HFF-Myc (cell line): ENCODE results near the gene STAT2.
A peak's percentile ranks its signal among the peaks of the same experiment; 100 is the strongest.

Experiments used
- DNase-seq: peaks from one replicate; pipeline ENCODE4 v3.0.0-alpha.2; 2011; ENCODE audit warnings: low read depth; ENCODE audit errors: extremely low read depth
- H3K4me3 ChIP-seq: replicated peaks from 2 replicates; pipeline ENCODE4 v1.5.1; 2011; ENCODE audit warnings: low read depth, mild to moderate bottlenecking, control low read depth, low read length
- CTCF ChIP-seq: IDR thresholded peaks from 2 replicates; pipeline ENCODE4 v1.5.1; 2012; ENCODE audit warnings: mild to moderate bottlenecking, low read depth, low read length, control low read depth; ENCODE audit errors: missing control alignments

STAT2 gene

GRCh38 chr12:56389412-56389811, 29.5 kb upstream of the STAT2 start:
- no peak for TF ChIP-seq CTCF
- no peak for DNase-seq
- no peak overlapping the region for H3K4me3 ChIP-seq

- TF ChIP-seq CTCF, result no peak
- DNase-seq, result no peak
- no peak overlapping the region for H3K4me3 ChIP-seq
Observed at GRCh38 chr12:56387152-56387736, 27.3 kb upstream of the STAT2 start.

- no peak overlapping the region for H3K4me3 ChIP-seq
- TF ChIP-seq CTCF, result no peak
- DNase-seq, result no peak
Observed at GRCh38 chr12:56385873-56386272, 26.0 kb upstream of the STAT2 start.

GRCh38 chr12:56382611-56383010, 22.7 kb upstream of the STAT2 start:
- DNase-seq, result no peak
- H3K4me3 ChIP-seq, result no peak overlapping the region
- no peak for TF ChIP-seq CTCF

GRCh38 chr12:56377989-56378316, 18.0 kb upstream of the STAT2 start:
- DNase-seq, result no peak
- no peak for TF ChIP-seq CTCF
- H3K4me3 ChIP-seq, result no peak overlapping the region

- TF ChIP-seq CTCF, result peak; percentile 12
- no peak overlapping the region for H3K4me3 ChIP-seq
- no peak for DNase-seq
Observed at GRCh38 chr12:56377310-56377988, 17.5 kb upstream of the STAT2 start.
